Endometrial microvascular endothelial cells (primary cell): ENCODE results near the gene OTOP3. TPM values are rescaled to one million over a fixed set of nuclear protein-coding genes. Genes with fewer than 3 reads are reported as not detected.

Experiments
- in situ Hi-C: cut with HindIII; loops from 2 replicates; pipeline ENCODE4 v1.10.0; 2017; ENCODE audit warnings: low sequenced_read_pairs, low pct_unique_long_range_greater_than_20kb; ENCODE audit errors: inconsistent ontology term
- total RNA-seq: library from RNA; depleted of rRNA; stranded (reverse); fragments of >200 nt; gene quantifications from one replicate; pipeline ENCODE4 v1.2.3, GENCODE V29; 2015; ENCODE audit errors: inconsistent ontology term

The OTOP3 gene
- total RNA-seq, 1 donor from 2014 or later = not detected

DNA sequence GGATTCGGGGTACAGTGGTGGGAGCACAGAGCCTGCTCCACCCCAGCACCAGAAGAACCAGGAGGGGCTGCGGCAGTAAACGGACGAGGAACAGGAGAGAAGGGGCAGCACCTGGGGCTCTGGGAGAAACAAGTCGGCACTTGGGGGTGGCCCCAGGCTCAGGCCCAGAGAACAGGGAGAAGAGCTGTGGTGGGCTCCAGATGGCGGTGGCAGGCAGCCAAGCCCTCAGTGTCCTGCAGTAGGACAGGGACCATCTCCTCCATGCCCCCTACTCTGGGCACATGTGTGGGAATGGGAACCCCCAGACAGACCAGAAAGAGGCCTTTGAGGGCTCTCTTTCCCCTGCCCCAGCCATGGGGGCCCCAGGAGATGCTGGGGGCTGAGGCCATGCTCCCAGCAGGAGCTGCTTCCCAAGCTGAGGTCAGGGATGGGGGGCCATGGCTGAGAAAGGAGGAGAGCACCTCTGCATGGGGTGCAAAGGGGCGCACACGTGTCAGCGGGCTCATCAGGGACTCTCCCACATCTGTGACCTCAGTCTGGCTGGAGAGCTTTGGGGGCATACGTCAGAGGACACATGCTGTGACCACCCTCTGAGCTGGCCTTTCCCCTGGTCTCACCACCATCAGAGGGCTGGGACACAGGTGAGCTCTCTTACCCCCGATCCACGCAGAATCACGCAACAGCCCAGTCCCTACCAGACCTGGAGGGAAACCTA lies 19.4 kb upstream of the OTOP3 start:
- in situ Hi-C loops = no loop called here

DNA sequence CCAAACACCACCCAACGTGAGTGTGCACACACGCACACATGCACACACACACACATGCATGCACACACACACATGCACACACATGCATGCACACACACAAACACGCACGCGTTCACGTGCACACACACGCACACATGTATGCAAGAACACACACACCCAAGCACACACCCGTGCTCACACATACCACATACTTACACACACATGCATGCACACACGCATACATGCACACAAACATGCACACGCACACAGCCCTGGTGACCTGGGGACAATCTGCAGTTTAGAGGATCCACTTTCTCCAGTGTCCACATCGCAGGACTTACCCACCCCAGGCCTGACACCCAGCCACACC lies 18.9 kb upstream of the OTOP3 start:
- in situ Hi-C loops = no loop called here

DNA sequence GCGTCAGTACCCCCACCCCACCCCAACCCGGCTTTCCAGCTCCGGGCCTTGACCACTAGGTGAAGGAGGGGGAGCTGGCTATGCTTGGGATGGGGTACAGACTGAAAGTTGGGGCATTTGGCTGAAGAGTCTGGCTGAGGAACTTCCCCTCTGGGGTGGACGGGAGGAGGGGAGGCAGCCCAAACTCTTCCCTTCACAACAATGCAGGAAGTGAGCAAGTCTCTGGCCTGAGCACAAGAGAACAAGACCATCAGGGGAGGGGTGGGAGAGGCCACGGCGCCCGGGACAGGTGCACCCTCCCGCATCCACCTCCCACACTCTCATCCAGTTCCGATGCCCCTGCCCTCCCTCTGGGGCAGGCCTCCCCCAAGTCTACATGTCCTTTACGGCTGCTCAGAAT lies 18.3 kb upstream of the OTOP3 start:
- in situ Hi-C loops = no loop called here

DNA sequence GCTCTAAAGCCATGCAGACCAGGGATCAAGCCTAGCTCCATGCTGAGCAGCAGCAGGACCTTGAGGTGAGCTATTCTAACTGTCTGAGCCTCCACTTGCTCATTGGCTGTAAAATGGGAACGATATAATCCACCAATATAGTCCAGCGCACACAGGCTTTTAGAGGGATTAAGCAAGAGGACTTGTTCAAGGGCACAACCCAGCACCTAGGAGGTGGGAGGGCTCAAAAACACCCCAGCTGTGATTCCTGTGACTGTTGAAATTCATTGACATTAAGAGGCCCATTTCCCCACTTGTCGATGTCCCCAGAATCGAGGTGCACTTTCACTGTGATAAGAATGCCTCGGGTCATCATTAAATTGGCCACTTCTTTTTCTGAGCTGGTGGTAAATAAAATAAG lies 16.8 kb upstream of the OTOP3 start:
- in situ Hi-C loops = no loop called here

DNA sequence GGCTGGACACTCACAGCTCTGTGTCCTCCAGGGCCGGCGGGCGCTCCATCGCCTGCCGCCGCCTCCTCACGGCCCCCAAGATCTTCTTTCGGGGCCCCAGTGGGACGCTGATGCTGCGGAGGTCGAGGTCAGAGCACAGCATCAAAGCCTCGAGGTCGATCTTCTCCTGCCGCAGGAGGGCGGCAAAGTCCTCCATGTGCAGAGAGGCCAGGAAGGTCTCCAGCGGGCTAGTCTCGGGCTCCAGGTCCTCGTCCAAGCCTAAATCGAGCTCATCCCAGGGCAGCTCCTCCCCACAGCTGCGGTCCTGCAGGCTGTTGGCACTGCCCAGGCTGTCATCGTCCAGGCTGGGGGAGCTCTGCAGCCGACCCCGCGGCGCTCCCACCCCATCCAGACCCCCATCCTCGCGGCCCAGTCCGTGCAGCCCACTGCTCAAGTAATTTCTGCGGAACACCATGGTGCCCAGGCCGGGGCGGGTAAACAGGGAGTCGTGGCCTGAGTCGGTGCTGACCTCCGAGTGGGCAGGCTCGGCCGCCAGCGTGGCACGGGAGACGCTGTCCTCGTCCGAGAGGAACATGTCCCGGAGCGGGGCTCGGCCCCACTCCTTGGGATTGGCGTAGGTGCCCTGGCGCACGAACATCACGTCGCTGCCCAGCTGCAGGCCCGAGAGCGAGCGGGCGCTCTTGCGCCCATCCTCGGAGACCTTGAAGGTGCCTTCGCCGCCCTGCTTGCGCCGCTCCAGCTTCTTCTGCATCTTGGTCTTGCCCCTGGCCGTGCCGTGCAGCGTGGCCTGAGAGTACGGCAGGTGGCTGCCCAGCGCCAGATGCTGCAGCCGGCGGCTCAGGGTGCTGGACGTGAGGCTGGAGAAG lies 16.0 kb upstream of the OTOP3 start:
- in situ Hi-C loops = no loop called here

DNA sequence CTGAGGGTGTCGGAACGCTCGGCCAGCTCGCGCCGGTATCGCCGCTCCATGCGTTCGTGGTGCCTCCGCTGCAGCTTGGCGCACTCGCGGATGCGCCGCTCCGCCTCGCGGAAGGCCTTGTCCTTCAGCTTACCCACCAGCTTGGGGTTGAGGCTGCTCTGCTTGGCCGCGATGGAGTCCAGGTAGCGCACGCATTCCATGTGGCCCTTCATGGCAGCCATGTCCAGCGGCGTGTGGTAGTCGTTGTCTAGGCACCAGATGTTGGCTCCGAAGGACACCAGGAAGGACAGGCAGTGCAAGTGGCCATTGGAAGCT lies 15.4 kb upstream of the OTOP3 start:
- in situ Hi-C loops = no loop called here

DNA sequence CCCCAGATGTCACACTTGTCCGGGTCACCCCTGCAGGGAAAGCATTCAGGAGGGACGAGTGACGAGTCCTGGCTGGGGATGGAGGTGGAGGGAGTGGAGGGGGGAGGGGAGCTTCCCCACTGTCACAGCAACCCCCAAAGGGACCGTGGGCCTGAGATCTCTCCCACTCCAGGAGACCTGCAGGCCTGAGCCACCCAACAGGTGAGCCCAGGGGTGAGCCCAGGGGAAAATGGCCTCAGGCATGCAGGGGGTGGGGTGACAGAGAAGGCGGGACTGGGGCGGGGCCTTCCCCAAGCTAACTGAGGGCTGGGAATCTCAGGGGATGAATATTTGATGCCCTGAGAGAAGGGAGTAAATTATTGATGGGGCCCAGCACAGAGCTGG lies 15.1 kb upstream of the OTOP3 start:
- in situ Hi-C loops = no loop called here

DNA sequence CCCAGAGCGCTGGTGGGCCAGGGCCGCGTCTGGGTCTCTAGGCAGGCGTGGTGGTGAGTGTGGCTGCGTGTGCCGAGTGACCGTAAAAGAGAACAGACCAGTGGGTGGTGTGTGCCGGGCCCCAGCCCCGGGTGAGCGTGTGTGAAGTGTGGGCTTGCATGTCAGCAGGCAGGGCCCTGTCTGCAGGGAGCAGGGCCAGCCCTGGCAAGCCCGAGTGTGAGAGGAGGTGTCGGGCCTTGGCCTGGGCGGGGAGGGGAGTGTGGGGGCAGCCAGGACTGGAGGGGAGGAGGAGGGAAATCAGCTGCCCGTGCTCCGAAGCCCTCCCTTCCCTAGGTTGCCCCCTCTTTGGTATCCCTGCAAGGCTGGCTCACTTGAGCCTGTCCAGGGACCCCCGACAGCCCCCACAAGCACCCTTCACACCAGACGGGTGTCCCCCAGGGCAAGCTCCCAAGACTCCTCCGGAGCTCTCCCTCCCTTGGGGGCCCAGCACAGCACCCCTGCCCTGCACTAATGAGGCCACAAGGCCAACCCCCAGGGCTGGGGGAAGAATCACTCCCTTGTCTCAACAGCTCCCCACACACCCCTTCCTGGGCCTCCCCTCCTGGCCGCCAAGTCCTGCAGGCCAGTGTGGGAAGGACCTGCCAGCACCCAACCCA lies 14.5 kb upstream of the OTOP3 start:
- in situ Hi-C loops = no loop called here

DNA sequence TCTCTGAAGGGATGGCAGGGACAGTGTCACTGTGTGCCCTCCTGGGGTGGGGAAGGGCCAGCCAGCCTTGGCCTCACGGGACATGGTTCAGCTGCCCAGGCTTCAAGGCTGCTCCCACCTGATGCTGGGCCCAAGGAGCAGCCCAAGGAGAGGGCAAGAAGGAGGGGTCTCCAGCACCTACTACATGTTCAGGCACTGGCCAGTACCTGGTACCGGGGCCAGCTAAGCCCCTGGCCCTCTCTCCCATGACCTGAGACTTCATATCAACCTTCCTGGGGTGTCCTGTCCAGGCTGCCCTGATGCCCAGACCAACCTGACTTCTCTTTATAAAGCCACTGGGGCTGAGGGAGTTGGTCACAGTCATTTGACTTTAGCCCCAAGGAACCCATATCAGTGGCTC lies 13.9 kb upstream of the OTOP3 start:
- in situ Hi-C loops = no loop called here

DNA sequence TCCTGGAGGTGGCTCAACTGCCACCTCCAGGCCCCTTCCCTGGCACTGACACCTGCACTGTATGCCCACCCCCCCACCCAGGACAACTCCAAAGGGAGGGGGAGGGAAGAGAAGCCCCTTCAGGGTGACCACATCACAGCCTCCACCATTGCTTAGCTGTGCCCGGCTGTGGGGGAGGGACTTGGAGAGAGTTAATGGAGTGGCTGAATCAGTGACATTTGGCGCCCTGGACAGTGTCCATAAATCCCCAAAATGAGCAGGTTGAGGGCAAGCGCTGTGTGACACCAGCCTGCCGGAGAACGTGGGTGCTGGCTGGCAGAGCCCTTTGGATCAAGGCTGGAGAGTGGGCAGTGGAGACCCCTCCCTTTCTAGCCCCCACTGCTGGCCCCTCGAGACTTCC lies 13.5 kb upstream of the OTOP3 start:
- in situ Hi-C loops = no loop called here

DNA sequence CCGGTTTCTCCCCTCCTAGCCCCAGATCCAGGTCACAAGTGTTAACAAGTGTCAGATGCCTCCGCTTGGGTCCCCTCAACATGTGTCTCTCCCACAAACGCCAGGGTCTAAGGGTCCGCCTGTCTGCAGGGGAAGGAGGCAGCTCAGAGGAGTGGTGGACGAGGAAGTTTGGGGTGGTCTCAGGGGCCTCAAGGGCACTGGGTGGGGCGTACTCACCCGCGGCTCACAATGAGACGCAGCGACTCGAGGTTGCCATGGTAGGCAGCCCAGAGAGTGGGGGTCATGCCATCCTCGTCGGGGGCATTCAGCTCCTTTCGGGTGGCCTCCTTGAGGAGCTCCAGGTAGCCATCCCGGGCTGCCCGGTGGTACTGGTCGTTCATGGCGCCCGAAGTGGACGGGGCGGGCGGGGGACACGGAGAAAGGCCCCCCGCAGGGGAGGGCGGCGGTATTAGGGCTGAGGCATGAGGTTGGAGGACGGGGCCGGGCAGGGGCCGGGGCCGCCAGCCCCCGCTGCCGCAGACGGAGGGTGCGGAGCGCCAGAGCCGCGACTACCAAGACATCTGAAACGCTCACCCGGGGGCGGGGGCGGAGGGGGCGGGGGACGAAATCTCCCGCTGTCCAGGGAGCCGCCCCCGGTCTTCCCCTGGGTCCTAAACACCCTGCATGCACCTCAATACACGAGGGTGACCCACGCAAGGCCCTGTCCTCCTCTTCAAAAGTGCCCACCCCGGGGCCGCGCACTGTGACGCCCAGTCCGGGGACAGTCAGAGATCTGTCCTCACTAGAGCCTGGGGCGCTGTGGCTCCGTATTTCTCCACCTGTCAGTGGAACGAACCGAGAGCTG lies 12.8 kb upstream of the OTOP3 start, which contains the start of gene USH1G:
TSS of gene USH1G (minus strand) at position 562 of the 844 bp plus-strand sequence. CDS start at position 380, 182 bp downstream.
- in situ Hi-C loops = no loop called here

DNA sequence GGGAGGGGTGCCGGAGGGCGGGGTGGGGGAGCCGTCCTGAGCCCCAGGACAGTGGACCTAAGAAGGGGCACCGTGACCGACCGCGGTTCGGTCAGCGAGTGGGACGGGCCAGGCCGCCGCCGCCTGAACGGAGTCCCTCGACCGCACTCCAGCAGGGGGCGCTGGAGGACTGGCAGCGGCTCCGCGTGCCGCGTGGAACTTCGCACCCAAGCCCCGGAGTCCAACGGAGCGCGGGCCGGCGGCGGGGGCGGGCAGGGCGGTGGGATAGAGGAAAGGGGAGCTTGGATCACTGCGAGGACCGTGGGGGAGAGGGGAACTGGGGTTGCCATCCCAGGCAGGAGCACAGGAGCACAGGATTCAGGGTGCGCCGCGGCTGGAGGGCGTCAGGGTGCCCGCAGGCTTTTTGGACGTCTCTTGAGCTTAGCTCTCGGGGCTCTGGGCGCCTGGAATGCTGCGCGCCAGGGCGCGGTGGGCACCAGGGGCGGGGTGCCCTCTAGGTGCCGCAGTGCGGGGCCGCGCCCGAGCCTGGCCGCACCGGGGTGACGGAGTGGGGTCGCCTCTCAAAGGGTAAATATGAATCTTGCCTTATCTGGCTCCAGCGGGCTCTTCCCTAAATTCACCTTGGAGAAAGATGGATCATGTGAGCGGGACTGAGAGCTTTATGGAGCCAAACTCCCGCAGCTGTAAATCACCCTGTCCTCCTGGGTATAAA lies 12.0 kb upstream of the OTOP3 start:
- in situ Hi-C loops = no loop called here

DNA sequence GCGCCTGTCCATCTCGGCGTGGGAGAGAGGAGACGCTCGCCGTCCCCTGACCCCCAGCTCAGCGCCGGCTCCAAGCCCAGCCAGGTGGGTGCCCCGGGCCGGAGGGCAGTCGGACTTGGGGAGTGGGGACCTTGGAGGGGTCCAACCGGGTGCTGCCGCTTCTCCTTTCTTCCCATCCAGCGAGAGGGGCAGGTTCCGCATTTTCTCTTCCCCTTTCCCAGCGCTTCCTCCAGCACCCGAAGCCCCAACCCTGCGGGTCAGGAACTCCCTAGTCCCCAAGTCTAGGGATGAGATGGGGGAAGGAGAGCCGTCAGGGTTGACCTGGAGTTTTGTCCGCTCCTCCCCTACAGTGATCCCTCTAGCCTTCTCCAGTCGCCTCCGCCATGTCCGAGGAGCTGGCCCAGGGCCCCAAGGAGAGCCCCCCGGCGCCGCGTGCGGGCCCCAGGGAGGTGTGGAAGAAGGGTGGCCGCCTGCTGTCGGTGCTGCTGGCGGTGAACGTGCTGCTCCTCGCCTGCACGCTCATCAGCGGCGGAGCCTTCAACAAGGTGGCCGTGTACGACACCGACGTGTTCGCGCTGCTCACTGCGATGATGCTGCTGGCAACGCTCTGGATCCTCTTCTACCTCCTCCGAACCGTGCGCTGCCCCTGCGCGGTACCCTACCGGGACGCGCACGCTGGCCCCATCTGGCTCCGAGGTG lies 11.3 kb upstream of the OTOP3 start, which contains the start of gene OTOP2:
TSS of gene OTOP2 (plus strand) at position 24 of the 699 bp plus-strand sequence. CDS start at position 384, 360 bp downstream.
- in situ Hi-C loops = no loop called here

DNA sequence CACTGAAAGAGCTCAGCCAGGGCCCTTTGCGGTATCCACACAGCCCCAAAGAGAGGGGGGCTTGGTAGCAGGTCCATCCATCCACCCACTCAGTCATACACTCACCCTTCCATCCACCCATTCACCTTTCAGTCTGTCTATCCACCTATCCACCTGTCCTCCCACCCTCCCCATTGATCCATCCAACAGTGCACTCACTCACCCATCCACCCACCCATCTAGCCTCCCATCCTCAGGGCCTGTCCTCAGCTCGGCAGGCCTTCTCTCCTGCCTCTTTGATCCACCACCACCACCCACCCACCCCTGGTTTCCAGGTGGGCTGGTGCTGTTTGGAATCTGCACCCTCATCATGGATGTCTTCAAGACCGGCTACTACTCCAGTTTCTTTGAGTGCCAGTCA lies 10.5 kb upstream of the OTOP3 start:
- in situ Hi-C loops = no loop called here

DNA sequence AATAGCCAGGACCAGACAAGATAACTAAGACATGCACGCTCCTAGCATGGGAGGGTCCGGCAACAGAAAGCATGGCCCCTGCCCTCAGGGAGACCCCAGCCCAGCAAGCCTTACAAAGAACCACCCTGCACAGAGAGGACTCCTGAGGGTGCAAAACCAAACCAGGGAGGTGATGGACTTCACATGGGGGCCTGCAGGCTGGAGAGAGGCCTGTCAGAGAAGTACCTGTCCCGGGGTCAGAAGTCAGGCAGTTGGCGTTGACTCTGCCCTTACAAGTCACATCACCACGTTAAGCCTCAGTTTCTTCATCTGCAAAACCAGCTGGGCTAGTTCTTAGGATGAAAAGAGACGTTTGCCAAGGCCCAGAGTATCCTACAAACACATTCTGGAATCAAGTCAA lies 6.9 kb upstream of the OTOP3 start:
- in situ Hi-C loops = no loop called here

DNA sequence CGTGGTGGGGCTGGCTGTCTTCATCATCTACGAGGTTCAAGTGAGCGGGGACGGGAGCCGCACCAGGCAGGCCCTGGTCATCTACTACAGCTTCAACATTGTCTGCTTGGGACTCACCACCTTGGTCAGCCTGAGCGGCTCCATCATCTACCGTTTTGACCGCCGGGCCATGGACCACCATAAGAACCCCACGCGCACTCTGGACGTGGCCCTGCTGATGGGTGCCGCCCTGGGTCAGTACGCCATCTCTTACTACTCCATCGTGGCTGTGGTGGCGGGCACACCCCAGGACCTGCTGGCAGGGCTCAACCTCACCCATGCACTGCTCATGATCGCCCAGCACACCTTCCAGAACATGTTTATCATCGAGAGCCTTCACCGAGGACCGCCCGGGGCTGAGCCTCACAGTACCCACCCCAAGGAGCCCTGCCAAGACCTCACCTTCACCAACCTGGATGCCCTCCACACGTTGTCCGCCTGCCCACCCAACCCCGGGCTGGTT lies 5.1 kb upstream of the OTOP3 start:
- in situ Hi-C loops = no loop called here

DNA sequence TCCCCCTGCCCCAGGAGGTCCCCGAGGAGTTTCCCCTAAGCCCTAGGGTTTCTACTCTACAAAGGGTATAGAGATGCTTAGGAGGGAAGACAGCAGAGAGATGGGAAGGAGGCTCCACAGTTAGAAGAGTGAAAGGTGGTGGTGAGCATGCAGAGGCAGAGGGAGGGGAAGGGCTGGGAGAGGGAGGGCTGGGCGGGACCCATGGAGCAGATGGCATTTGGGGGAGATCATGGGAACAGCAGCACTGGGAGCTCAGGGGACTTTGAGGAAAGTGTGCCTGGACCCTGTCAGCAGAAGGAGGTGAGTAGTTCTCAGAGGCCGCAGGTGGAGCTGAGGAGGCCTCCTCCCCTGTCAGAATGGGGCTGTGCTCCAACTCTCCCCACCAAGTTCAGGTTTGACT lies 650 bp upstream of the OTOP3 start:
- in situ Hi-C loops = no loop called here

DNA sequence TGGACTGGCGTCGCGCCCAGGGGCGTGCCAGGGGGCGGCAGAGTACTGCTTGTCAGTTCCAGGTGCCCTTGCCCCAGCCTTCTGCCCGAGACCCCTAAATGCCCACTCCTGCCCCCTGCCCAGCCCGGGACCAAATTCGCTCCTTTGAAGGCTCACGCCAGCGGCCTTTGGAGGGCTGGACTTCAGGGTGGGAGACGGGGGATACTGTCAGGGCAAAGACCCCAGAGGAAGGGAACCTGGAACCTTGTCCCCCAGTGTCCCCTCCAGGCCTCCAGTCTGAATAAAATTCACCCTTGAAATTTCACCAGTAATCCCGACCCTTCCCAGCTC lies 737 bp downstream of the OTOP3 start:
- in situ Hi-C loops = no loop called here
